ENCODE results near the gene TARS1.

DNA sequence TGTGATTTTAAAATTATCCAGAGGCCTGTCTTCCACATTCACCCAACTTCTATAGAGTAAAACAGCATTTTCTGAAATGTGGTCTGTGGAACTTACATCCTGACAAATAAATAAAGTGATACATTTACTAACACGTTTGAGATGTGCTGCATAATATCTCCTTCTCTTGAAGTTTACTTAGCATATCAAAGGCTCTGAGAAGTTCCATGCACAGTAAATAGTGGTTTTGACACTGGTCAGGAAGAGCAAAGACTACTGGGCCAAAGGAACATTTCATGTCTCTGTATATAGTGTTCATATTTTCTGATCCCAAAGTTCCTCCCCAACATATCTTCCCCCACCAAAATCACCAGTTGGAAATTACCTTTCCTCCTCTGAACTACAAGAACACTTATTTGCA is 30.5 kb upstream of the TARS1 start:
- no peak for TF ChIP-seq EZH2 (IDR thresholded peaks at IDR 0.05; ENCODE audit: borderline replicate concordance, low read length)
- TF ChIP-seq, protein P1, sequence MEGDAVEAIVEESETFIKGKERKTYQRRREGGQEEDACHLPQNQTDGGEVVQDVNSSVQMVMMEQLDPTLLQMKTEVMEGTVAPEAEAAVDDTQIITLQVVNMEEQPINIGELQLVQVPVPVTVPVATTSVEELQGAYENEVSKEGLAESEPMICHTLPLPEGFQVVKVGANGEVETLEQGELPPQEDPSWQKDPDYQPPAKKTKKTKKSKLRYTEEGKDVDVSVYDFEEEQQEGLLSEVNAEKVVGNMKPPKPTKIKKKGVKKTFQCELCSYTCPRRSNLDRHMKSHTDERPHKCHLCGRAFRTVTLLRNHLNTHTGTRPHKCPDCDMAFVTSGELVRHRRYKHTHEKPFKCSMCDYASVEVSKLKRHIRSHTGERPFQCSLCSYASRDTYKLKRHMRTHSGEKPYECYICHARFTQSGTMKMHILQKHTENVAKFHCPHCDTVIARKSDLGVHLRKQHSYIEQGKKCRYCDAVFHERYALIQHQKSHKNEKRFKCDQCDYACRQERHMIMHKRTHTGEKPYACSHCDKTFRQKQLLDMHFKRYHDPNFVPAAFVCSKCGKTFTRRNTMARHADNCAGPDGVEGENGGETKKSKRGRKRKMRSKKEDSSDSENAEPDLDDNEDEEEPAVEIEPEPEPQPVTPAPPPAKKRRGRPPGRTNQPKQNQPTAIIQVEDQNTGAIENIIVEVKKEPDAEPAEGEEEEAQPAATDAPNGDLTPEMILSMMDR (conservative IDR thresholded peaks at IDR 0.05 in 1 of 2, IDR thresholded peaks at IDR 0.05 in 1 of 2; ENCODE audit: extremely low read depth in 1 of 2, insufficient read depth in 1 of 2, low read depth in 1 of 2, low read length in 2 of 2): no peak

Measured in mammary epithelial cell (primary cell).